ENCODE data around the gene KRTAP5-11. TPM values are rescaled to one million over a fixed set of nuclear protein-coding genes. Genes with fewer than 3 reads are reported as not detected.
"Not testable (repeated sequence)": the region's sequence is repeated elsewhere in the genome, so short reads cannot be mapped to it uniquely, and the experiment has no call there.

The KRTAP5-11 gene
- total RNA-seq, 1 donor from 2014 or later = not detected

GRCh38 chr11:71604798-71605488 is 22.3 kb upstream of the KRTAP5-11 start:
- H3K4me3 ChIP-seq (ENCODE audit: low read depth, low read length); DNase-seq (ENCODE audit: low read depth): not testable (repeated sequence)
- TF ChIP-seq CTCF (conservative IDR thresholded peaks at IDR 0.05; ENCODE audit: low read depth, low read length) = peak; percentile 21

GRCh38 chr11:71603221-71603620 is 20.5 kb upstream of the KRTAP5-11 start:
- DNase-seq (ENCODE audit: low read depth); H3K4me3 ChIP-seq (ENCODE audit: low read depth, low read length): not testable (repeated sequence)

GRCh38 chr11:71589546-71589920 is 6.9 kb upstream of the KRTAP5-11 start:
- DNase-seq (ENCODE audit: low read depth); H3K4me3 ChIP-seq (ENCODE audit: low read depth, low read length): not testable (repeated sequence)

GRCh38 chr11:71588822-71589545 is 6.3 kb upstream of the KRTAP5-11 start:
- not testable (repeated sequence) for DNase-seq (ENCODE audit: low read depth); H3K4me3 ChIP-seq (ENCODE audit: low read depth, low read length)
- TF ChIP-seq CTCF (conservative IDR thresholded peaks at IDR 0.05; ENCODE audit: low read depth, low read length) = peak; percentile 22

GRCh38 chr11:71588314-71588713 is 5.6 kb upstream of the KRTAP5-11 start:
- DNase-seq (ENCODE audit: low read depth); H3K4me3 ChIP-seq (ENCODE audit: low read depth, low read length): not testable (repeated sequence)

GRCh38 chr11:71585673-71586072 is 3.0 kb upstream of the KRTAP5-11 start:
- H3K4me3 ChIP-seq (ENCODE audit: low read depth, low read length); DNase-seq (ENCODE audit: low read depth): not testable (repeated sequence)

GRCh38 chr11:71582969-71583368 is 294 bp upstream of the KRTAP5-11 start:
- DNase-seq (ENCODE audit: low read depth); H3K4me3 ChIP-seq (ENCODE audit: low read depth, low read length): not testable (repeated sequence)

GRCh38 chr11:71581826-71582225 is 849 bp downstream of the KRTAP5-11 start:
- no peak for DNase-seq (ENCODE audit: low read depth)
- no peak for TF ChIP-seq CTCF (conservative IDR thresholded peaks at IDR 0.05; ENCODE audit: low read depth, low read length)
- H3K4me3 ChIP-seq (ENCODE audit: low read depth, low read length) = no peak overlapping the region

GRCh38 chr11:71580057-71581003 is 2.3 kb downstream of the KRTAP5-11 start:
- TF ChIP-seq CTCF (conservative IDR thresholded peaks at IDR 0.05; ENCODE audit: low read depth, low read length) = peak; percentile 85
- peak; percentile 19 for DNase-seq (ENCODE audit: low read depth)

GRCh38 chr11:71579513-71579912 is 3.2 kb downstream of the KRTAP5-11 start:
- not testable (repeated sequence) for H3K4me3 ChIP-seq (ENCODE audit: low read depth, low read length); DNase-seq (ENCODE audit: low read depth)

More at GRCh38 chr11:71580057-71581003, 2.3 kb downstream of the KRTAP5-11 start:
- H3K4me3 ChIP-seq (ENCODE audit: low read depth, low read length) = no peak overlapping the region
